Ishikawa (cell line): ENCODE measurements around the gene LRRC49.

ENCODE experiments used
- CEBPB ChIP-seq: IDR thresholded peaks from 2 replicates; pipeline ENCODE4 v1.6.1; 2012
- CREB1 ChIP-seq: IDR thresholded peaks from 2 replicates; pipeline ENCODE4 v1.6.1; 2012; ENCODE audit warnings: low read depth
- EGR1 ChIP-seq: IDR thresholded peaks from 2 replicates; pipeline ENCODE4 v1.6.1; 2012
- EP300 ChIP-seq: IDR thresholded peaks from 2 replicates; pipeline ENCODE4 v1.6.1; 2012; ENCODE audit warnings: borderline replicate concordance
- FOXM1 ChIP-seq: IDR thresholded peaks from 2 replicates; pipeline ENCODE4 v1.6.1; 2012; ENCODE audit warnings: low read depth, borderline replicate concordance
- NFIC ChIP-seq: IDR thresholded peaks from 2 replicates; pipeline ENCODE4 v1.6.1; 2012
- RAD21 ChIP-seq: IDR thresholded peaks from 2 replicates; pipeline ENCODE4 v1.6.1; 2012; ENCODE audit warnings: low read depth
- TAF1 ChIP-seq: IDR thresholded peaks from 2 replicates; pipeline ENCODE4 v1.6.1; 2012; ENCODE audit warnings: low read depth, mild to moderate bottlenecking
- TCF12 ChIP-seq: IDR thresholded peaks from 2 replicates; pipeline ENCODE4 v1.6.1; 2012; ENCODE audit warnings: low read depth
- TEAD4 ChIP-seq: IDR thresholded peaks from 2 replicates; pipeline ENCODE4 v1.6.1; 2012
- YY1 ChIP-seq: IDR thresholded peaks from 2 replicates; pipeline ENCODE4 v1.6.1; 2012; ENCODE audit warnings: low read depth
- ZBTB7A ChIP-seq: IDR thresholded peaks from 2 replicates; pipeline ENCODE4 v1.6.1; 2012; ENCODE audit warnings: low read depth
- TF ChIP-seq, protein P1 (sequence below): IDR thresholded peaks from 2 replicates; pipeline ENCODE4 v1.6.1; 2012
- TF ChIP-seq, protein P2 (sequence below): IDR thresholded peaks from 2 replicates; pipeline ENCODE4 v1.6.1; 2012; ENCODE audit warnings: low read depth, mild to moderate bottlenecking
- TF ChIP-seq, protein P3 (sequence below): IDR thresholded peaks from 2 replicates; pipeline ENCODE4 v1.6.1; 2012

The LRRC49 gene

DNA sequence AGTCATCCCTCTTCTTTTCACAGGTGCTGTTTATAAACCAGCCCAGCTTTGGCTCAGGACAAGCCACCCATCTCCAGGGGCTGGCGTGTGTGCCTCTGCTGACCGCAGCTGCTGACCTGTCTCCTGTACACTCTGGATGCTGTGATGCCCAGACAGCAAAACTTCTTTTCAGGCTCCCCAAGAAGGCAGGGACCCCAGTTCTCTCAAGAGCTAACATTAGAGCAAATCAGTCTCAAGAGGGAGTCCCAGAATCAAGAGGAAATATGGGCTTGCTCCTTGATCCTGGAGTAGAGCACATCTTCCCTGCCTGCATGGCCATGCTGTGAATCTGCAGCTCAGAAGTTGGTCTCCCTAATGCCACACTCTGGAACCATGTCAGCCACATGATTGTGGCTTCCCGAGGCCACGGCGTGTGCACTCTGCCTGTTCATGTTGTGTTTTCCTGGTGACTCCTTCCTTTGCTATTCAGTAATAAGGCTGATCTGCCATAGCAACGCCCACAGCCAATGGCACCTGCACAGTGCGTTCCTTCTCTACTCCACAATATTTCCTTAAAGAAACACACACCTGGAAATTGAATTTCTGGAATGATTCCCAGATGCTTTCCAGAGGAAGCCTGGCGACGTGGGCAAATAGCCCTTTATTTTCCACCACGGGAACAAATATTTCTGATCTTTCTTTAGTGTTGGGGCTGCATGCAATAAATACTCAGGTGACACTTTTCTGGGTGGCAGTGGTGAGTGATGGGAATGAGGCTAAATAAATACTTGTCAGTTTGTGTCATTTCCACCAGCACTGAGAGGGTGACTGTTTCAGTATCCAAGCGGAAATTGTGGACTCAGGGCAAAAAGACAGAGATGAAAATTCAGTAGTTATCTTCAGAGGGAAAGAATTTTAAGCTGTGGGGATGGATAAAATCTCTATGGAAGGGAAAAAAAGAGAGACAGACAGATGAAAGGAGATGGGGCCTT is 200.7 kb downstream of the LRRC49 start:
- no peak for TF ChIP-seq CREB1
- TF ChIP-seq, protein P1, sequence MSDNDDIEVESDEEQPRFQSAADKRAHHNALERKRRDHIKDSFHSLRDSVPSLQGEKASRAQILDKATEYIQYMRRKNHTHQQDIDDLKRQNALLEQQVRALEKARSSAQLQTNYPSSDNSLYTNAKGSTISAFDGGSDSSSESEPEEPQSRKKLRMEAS, result peak; percentile 83
- no peak for TF ChIP-seq CEBPB
- no peak for TF ChIP-seq FOXM1
- TF ChIP-seq TCF12, result no peak
- 0 out of 2 replicates have a peak, but pooled peaks have one; percentile 8 for TF ChIP-seq NFIC

DNA sequence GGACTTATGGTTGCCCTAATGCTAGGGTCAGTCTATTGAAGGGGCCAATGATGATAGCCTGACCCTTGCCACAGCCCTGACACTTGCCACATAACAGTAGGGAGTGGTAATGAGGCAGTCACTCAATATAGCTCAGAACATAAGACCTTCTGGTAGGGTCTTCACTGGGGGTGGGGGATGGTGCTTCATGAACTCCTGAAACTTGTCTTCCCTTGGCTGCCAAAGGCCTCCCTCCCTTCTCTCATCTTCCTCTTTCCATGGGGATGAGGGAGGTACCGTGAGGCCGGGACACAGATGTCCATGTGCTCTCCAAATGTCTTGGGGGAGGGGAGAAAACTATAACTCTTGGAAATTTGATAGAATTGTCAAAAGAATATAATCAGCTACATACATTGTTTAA is 201.5 kb downstream of the LRRC49 start:
- TF ChIP-seq TEAD4 (no peak), FOXM1 (no peak), RAD21 (no peak), TAF1 (no peak), ZBTB7A (no peak), CEBPB (no peak), TCF12 (no peak), EP300 (no peak), NFIC (no peak), EGR1 (no peak), YY1 (no peak)
- TF ChIP-seq, protein P2, sequence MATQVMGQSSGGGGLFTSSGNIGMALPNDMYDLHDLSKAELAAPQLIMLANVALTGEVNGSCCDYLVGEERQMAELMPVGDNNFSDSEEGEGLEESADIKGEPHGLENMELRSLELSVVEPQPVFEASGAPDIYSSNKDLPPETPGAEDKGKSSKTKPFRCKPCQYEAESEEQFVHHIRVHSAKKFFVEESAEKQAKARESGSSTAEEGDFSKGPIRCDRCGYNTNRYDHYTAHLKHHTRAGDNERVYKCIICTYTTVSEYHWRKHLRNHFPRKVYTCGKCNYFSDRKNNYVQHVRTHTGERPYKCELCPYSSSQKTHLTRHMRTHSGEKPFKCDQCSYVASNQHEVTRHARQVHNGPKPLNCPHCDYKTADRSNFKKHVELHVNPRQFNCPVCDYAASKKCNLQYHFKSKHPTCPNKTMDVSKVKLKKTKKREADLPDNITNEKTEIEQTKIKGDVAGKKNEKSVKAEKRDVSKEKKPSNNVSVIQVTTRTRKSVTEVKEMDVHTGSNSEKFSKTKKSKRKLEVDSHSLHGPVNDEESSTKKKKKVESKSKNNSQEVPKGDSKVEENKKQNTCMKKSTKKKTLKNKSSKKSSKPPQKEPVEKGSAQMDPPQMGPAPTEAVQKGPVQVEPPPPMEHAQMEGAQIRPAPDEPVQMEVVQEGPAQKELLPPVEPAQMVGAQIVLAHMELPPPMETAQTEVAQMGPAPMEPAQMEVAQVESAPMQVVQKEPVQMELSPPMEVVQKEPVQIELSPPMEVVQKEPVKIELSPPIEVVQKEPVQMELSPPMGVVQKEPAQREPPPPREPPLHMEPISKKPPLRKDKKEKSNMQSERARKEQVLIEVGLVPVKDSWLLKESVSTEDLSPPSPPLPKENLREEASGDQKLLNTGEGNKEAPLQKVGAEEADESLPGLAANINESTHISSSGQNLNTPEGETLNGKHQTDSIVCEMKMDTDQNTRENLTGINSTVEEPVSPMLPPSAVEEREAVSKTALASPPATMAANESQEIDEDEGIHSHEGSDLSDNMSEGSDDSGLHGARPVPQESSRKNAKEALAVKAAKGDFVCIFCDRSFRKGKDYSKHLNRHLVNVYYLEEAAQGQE, result no peak
- TF ChIP-seq, protein P3, sequence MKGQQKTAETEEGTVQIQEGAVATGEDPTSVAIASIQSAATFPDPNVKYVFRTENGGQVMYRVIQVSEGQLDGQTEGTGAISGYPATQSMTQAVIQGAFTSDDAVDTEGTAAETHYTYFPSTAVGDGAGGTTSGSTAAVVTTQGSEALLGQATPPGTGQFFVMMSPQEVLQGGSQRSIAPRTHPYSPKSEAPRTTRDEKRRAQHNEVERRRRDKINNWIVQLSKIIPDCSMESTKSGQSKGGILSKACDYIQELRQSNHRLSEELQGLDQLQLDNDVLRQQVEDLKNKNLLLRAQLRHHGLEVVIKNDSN, result no peak
- TF ChIP-seq, protein P1, result no peak

DNA sequence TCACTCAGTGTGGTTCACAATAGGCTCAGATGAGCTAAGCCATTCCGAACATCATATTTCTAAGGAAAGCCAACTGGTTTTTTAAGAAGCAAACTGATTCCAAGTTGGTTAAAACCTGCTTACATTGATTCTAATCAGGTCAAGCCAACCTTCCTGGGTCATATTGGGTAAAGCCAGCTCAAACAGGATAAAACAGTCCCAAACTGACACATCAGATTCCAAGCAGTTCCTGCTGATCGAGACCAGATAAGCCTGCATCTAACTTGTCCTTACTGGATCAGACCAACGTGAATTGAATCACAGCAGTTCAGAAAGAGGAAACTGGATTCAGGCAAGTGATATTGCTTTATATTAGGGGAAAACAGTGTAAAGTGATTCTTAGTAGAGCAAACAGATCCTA is 204.1 kb downstream of the LRRC49 start:
- TF ChIP-seq, protein P3, result no peak
- TF ChIP-seq YY1, result no peak
- TF ChIP-seq NFIC, result no peak
- no peak for TF ChIP-seq RAD21
- TF ChIP-seq TEAD4, result no peak
- no peak for TF ChIP-seq CEBPB
- TF ChIP-seq ZBTB7A, result no peak
- TF ChIP-seq, protein P2, result no peak
- no peak for TF ChIP-seq EGR1
- TF ChIP-seq EP300, result no peak
- TF ChIP-seq, protein P1, result no peak
- TF ChIP-seq TCF12, result no peak
- TF ChIP-seq FOXM1, result no peak

DNA sequence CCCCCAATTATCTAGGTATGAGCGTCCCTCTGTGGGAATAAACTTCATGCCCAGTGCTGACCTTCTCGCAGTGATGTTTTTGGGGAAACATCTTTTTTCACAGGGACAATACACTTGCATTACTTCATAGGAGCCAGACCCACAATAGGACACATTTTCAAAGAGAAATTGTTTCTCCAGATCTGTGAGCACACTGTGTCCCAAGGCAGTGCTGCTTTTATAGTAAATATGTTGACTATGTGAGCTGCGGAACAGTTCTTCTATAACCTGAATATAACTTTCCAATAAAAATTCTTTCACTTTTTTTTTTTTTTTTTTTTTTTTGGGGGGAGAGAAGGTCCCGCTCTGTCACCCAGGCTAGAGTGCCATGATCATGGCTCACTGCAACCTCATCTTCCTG is 205.3 kb downstream of the LRRC49 start:
- TF ChIP-seq, protein P1, result no peak
- TF ChIP-seq TCF12 (no peak), CREB1 (no peak), TEAD4 (no peak), YY1 (no peak), EGR1 (no peak)

DNA sequence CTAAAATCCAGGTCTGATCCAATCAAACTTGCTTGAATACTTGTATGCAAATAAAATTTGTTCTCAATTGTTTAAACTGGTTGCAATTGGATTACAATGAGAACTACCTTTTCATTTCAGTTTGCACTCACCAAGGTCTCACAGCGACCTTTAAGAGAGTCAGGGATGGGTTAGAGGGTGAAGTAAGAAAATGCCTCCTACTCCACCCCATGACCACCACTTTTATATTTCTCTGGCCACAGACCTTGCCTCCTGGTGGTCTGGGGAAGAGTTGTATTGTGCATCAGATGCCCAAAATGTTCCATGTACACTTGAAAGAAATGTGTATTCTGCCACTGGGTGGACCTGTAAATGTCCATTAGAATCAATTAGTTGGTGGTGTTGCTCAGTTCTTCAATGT is 206.3 kb downstream of the LRRC49 start:
- TF ChIP-seq RAD21, result no peak
- TF ChIP-seq, protein P3, result no peak
- TF ChIP-seq, protein P1, result no peak
